ENCODE measurements around the gene FGD4.

FGD4 gene

DNA sequence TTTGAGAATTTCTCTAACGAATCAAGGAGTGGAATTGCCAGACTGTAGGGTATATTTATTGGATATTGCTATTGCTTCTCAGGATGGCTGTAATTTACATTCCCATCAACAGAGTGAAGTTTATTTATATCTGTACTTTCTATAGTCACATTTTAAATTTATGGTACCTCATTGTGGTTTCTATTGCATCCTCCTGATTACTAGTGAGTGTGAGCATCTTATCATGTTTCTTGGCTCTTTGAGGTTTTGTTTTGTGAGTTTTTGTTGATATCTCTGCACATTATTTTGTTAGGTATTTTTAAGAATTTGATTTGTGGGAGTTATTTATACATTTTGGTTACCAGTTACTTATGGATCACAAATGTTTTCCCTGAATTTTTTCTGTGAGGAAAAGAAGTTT lies 293.7 kb downstream of the FGD4 start:
- DNase-seq = no peak
